IgD-negative memory B cell (primary cell): Measurements from ENCODE around the gene BANP. TPM values are rescaled to one million over a fixed set of nuclear protein-coding genes. Genes with fewer than 3 reads are reported as not detected.
A peak's percentile ranks its signal among the peaks of the same experiment; 100 is the strongest.
"Not testable (repeated sequence)": the region's sequence is repeated elsewhere in the genome, so short reads cannot be mapped to it uniquely, and the experiment has no call there.

ENCODE experiments used
- H3K27ac Mint-ChIP-seq, 3 donors: one replicate each; pipeline ENCODE4 v1.8.0; 2020 to 2022; ENCODE audit warnings: mild to moderate bottlenecking in 3 of 3, mixed read lengths in 3 of 3, moderate library complexity in 1 of 3
- H3K27me3 Mint-ChIP-seq: one replicate; pipeline ENCODE4 v1.8.0; 2021; ENCODE audit warnings: mixed read lengths
- H3K36me3 Mint-ChIP-seq: one replicate; pipeline ENCODE4 v1.8.0; 2020; ENCODE audit warnings: mild to moderate bottlenecking, mixed read lengths
- H3K4me1 Mint-ChIP-seq, 3 donors: one replicate each; pipeline ENCODE4 v1.8.0; 2020 to 2022; ENCODE audit warnings: mixed read lengths in 3 of 3, mild to moderate bottlenecking in 1 of 3
- H3K4me3 Mint-ChIP-seq, 4 donors: one replicate each; pipeline ENCODE4 v1.8.0; 2020 to 2022; ENCODE audit warnings: mild to moderate bottlenecking in 4 of 4, mixed read lengths in 4 of 4, moderate library complexity in 3 of 4
- H3K9me3 Mint-ChIP-seq, 3 donors: one replicate each; pipeline ENCODE4 v1.8.0; 2020 to 2021; ENCODE audit warnings: mixed read lengths in 3 of 3, mild to moderate bottlenecking in 1 of 3
- polyA plus RNA-seq: library from polyadenylated mRNA; unstranded; fragments of 300-500 nt; fragmentation: Illumina TruSeq; gene quantifications from one replicate; pipeline ENCODE4 v1.2.3, GENCODE V29; 2021

Gene BANP
- polyA plus RNA-seq, 1 donor from 2014 or later, result 37.3 TPM

DNA sequence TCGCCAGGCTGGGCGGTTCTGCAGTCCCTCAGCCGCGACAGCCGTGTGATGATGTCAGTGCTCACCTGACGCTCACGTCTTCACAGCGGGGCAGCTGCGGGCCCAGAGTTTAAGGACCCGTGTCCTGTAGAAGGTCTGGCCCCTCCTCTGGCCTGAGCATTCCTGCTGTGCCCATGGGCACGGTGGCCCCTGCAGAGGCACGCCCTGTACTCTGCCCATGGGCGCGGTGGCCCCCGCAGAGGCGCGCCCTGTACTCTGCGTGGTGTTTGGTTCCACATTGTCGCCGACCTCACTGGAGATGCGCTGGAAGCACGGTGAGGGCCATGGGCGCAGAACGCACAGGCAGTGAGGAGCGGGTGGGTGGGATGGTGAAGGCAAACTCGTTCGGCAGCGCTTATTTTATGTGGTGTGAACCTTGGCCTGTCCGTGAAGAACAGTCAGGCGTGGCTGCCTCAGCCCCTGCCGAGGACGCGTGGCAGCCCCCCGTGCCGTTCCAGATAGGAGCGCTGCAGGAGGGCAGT lies 122.0 kb downstream of the BANP start:
- no peaks in the 10 kb centered on the region for H3K9me3 Mint-ChIP-seq
- peaks cover 7% of the 10 kb centered on the region for H3K36me3 Mint-ChIP-seq
- H3K4me3 Mint-ChIP-seq, result no peak overlapping the region
- no peaks in the 10 kb centered on the region for H3K27me3 Mint-ChIP-seq
- H3K27ac Mint-ChIP-seq, result peak overlapping the region in 1 of 3 donors; percentile 66
- H3K4me1 Mint-ChIP-seq, result peaks cover 14 to 16% (median 16%) of the 10 kb centered on the region in 3 donors

DNA sequence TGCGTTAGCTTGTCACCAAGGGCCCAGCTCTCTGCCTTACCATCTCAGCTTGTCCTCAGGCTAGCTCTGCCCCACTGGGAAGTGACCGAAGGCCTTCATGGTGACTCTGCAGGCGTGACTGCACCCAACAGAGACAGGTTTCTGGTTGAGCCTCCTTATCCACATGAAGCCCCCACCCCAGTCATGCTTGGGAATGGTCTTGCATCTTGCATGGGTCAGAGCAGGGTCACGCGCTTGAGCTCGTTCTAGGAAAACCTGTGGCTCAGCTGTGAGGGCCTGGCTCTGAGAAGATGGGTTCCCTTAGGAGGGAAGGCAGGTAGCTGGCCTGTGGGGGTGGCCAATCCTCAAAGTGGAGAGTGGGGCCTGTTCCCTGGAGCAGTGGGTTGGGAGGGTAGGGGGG lies 122.8 kb downstream of the BANP start:
- Mint-ChIP-seq H3K36me3 (peaks cover 11% of the 10 kb centered on the region), H3K4me3 (no peak overlapping the region), H3K9me3 (no peaks in the 10 kb centered on the region), H3K27me3 (no peaks in the 10 kb centered on the region), H3K27ac (peak overlapping the region in 1 of 3 donors; percentile 66), H3K4me1 (peaks cover 12 to 15% (median 14%) of the 10 kb centered on the region in 3 donors)

DNA sequence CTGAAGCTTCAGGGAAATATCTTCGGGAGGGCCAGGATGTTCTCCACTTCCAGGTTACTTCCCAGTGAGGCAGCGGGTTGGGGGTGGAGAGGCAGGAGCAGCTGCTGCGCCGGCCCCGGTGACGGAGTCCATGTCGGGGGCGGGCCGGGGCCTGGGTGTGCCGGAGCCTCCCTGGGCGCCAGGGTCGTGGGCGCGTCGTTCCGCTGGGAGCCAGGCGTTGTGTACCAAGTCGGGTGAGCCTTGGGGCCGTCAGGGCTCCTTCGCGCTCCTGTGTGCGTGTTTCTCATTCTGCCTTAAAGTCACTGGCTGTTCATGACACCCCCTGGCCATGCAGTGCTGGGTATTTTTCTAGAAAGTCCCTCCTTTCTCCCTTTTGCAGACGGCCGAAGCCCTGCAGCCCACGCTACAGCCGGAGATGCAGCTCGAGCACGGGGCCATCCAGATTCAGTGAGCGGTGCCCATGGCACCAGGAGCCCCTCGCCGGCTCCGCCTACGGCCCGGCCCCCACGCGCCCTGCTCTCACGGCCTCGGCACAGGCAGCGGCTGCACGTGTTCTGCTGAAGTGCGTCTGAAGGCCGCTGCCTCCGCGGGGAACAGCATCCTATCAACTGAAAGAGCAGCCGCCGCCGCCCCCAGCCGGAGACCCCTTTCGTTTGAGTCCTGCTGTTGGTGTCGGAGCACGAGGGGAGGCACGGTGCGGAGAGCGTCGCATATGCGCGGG lies 125.1 kb downstream of the BANP start:
- peaks cover 0 to 3% (median 1%) of the 10 kb centered on the region in 3 donors for H3K4me1 Mint-ChIP-seq
- peaks cover 9% of the 10 kb centered on the region for H3K36me3 Mint-ChIP-seq
- no peaks in the 10 kb centered on the region for H3K27me3 Mint-ChIP-seq
- H3K9me3 Mint-ChIP-seq, result no peaks in the 10 kb centered on the region
- H3K4me3 Mint-ChIP-seq, result no peak overlapping the region
- no peak overlapping the region for H3K27ac Mint-ChIP-seq

- H3K36me3 Mint-ChIP-seq, H3K4me3 Mint-ChIP-seq, H3K27ac Mint-ChIP-seq, H3K4me1 Mint-ChIP-seq, H3K27me3 Mint-ChIP-seq, H3K9me3 Mint-ChIP-seq: not testable (repeated sequence)
These were observed 125.7 kb downstream of the BANP start for GRCh38 chr16:88076932-88077320.

- Mint-ChIP-seq H3K4me3 (no peak overlapping the region), H3K36me3 (peaks cover 11% of the 10 kb centered on the region), H3K9me3 (no peaks in the 10 kb centered on the region), H3K4me1 (peaks cover 0 to 3% (median 1%) of the 10 kb centered on the region in 3 donors), H3K27me3 (no peaks in the 10 kb centered on the region), H3K27ac (no peak overlapping the region)
These were observed 126.3 kb downstream of the BANP start for GRCh38 chr16:88077328-88078108.

DNA sequence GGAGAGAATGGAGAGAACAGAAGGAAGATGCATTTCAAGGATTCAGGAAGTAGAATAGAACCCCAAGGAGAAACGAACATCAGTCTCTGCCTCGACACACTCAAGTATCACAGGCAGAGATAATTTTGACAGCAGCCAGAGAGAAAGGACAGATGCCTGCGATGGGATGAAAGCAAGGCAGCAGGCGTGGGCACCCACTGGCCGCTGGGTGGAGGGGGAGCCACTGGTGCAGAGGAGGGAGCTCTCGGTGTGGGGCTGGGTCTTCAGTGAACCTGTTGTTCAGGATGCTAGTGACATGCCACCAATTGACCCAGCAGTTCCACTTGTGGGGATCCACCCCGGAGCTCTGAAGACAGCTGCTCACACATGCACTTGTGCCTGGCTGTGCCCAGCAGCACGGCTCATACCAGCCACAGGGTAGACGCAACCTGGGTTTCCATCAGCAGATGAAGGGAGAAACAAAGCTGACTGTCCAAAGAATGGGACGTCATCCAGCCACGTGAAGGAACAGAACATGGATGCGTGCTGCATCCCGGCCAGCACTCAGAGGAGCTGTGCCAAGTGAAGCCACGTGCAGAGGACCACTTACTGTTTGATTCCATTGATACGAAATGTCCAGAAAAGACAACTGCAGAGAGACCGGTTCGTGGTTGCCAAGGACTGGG lies 127.0 kb downstream of the BANP start:
- H3K27me3 Mint-ChIP-seq, result no peaks in the 10 kb centered on the region
- H3K27ac Mint-ChIP-seq, result no peak overlapping the region
- no peak overlapping the region for H3K4me3 Mint-ChIP-seq
- peaks cover 10% of the 10 kb centered on the region for H3K36me3 Mint-ChIP-seq
- H3K4me1 Mint-ChIP-seq, result peaks cover 0 to 3% (median 1%) of the 10 kb centered on the region in 3 donors
- H3K9me3 Mint-ChIP-seq, result no peaks in the 10 kb centered on the region

DNA sequence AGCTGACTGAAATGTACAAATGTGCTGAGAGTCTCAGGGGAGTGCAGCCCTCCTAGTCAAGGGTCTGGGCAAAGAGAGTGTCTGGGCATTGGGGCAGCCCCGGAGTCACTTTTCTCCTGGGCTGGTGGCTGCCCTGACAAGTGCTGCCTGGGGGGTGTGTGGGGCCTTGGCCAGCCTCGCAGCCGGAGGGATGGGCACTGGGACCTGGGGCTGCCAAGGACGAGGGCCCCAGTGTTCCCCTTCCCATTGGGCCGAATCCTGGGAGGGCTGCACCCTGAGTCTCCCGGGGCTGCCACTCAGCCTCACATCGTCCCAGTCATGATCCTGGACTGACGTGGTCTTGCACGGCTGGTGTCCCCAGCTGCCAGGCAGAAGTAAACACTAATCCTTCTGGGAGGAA lies 132.3 kb downstream of the BANP start:
- H3K4me3 Mint-ChIP-seq, result no peak overlapping the region
- H3K9me3 Mint-ChIP-seq, result no peaks in the 10 kb centered on the region
- H3K4me1 Mint-ChIP-seq, result peaks cover 0 to 3% (median 2%) of the 10 kb centered on the region in 3 donors
- H3K36me3 Mint-ChIP-seq, result peaks cover 10% of the 10 kb centered on the region
- H3K27ac Mint-ChIP-seq, result peak overlapping the region in 1 of 3 donors; percentile 44
- H3K27me3 Mint-ChIP-seq, result no peaks in the 10 kb centered on the region

DNA sequence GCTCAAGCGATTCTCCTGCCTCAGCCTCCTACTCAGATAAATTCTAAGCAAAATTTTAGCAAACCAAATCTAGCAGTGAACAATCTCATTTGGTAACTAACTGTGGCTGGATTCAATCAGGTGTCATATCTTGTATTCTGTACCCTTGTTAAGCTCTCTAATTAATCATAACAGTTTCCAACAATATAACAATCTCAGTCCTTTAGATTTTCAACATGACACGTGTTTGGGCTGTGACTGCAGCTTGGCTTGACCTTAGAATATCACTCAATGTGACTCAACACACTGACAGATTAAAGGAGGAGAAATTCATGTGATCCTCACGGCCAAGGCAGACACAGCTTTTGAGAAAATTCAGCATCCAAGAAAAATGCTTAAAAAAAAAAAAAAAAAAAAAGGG lies 133.6 kb downstream of the BANP start:
- no peak overlapping the region for H3K27ac Mint-ChIP-seq
- peaks cover 9% of the 10 kb centered on the region for H3K36me3 Mint-ChIP-seq
- no peaks in the 10 kb centered on the region for H3K27me3 Mint-ChIP-seq
- H3K4me3 Mint-ChIP-seq, result no peak overlapping the region
- peaks cover 0 to 3% (median 2%) of the 10 kb centered on the region in 3 donors for H3K4me1 Mint-ChIP-seq
- H3K9me3 Mint-ChIP-seq, result no peaks in the 10 kb centered on the region

DNA sequence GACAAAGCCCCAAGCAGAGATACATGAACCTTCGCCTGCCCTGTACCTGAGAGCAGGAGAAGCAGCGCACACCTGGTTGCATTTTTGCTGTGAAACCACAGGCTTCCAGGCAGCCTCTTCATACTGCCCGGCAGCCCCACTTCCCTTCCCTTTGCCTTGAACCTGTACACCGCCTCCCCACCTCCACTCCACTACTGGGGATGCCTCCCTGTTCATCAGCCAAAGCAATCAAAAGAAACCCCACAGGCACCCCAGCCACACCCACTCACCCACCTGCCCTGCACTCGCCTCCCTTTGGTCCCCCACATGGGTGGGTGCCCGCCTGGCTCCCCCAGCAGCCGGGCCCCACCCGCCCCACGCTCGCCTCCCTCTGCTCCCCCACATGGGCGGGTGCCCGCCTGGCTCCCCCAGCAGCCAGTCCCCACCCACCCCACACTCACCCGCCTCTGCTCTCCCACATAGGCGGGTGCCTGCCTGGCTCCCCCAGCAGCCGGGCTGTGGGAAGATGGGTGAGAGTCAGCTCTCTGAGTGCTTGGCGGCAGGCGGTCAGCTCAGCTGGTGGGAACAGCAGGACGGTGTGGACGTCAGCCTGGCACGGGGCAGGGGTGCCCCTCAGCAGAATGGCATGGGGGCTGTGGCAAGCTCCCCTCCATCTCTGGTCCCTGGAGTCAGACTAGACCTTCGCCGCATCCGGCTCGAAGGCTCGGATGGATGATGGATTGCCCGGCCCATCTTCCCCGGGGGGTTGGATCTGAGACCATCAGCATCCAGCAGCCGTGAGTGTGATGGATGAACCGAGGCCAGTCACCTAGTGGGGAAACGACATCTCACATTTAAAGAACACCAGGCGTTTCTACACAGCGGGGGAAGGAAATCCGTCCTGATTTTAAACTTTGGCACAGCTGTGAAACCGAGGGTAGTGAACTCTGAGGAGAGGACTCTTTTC lies 135.6 kb downstream of the BANP start:
- Mint-ChIP-seq H3K27ac (peak overlapping the region in 1 of 3 donors; percentile 82), H3K4me3 (no peak overlapping the region), H3K4me1 (peaks cover 0 to 2% (median 0%) of the 10 kb centered on the region in 3 donors), H3K9me3 (no peaks in the 10 kb centered on the region), H3K36me3 (peaks cover 9% of the 10 kb centered on the region), H3K27me3 (no peaks in the 10 kb centered on the region)

GRCh38 chr16:88087517-88087877 lies 136.3 kb downstream of the BANP start:
- Mint-ChIP-seq H3K4me3 (no peak overlapping the region), H3K36me3 (peaks cover 8% of the 10 kb centered on the region), H3K9me3 (no peaks in the 10 kb centered on the region), H3K27ac (no peak overlapping the region), H3K4me1 (peaks cover 0 to 2% (median 0%) of the 10 kb centered on the region in 3 donors), H3K27me3 (no peaks in the 10 kb centered on the region)

- Mint-ChIP-seq H3K36me3 (peaks cover 6% of the 10 kb centered on the region), H3K4me3 (no peak overlapping the region), H3K9me3 (no peaks in the 10 kb centered on the region)
These were observed 136.9 kb downstream of the BANP start for GRCh38 chr16:88088161-88088581.

DNA sequence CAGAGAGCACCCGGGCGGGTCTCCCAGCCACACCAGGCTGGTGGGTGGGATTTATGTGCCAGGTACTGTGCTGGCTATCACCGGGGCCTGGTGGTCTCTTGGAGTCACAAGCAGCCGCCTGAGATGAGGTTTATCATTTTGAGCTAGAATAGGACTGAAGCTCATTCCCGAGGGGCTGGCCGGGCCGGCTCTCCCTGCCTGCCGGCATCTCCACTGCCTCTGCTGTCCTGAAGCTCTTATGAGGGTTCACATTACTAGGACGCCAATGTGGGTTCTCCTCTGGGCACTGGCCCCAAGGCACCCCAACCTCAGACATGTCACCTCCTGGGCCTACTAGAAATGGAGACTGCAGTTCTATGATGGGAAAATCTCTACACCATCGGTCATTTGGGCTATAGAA lies 137.4 kb downstream of the BANP start:
- H3K27ac Mint-ChIP-seq, H3K4me3 Mint-ChIP-seq, H3K27me3 Mint-ChIP-seq, H3K4me1 Mint-ChIP-seq, H3K9me3 Mint-ChIP-seq, H3K36me3 Mint-ChIP-seq: not testable (repeated sequence)

More at GRCh38 chr16:88088161-88088581, 136.9 kb downstream of the BANP start:
- H3K4me1 Mint-ChIP-seq, result peaks cover 0 to 2% (median 0%) of the 10 kb centered on the region in 3 donors
- no peak overlapping the region for H3K27ac Mint-ChIP-seq
- no peaks in the 10 kb centered on the region for H3K27me3 Mint-ChIP-seq

- not testable (repeated sequence) for H3K4me1 Mint-ChIP-seq, H3K27ac Mint-ChIP-seq, H3K9me3 Mint-ChIP-seq, H3K4me3 Mint-ChIP-seq, H3K36me3 Mint-ChIP-seq, H3K27me3 Mint-ChIP-seq
These were observed 137.8 kb downstream of the BANP start for GRCh38 chr16:88089071-88089470.

DNA sequence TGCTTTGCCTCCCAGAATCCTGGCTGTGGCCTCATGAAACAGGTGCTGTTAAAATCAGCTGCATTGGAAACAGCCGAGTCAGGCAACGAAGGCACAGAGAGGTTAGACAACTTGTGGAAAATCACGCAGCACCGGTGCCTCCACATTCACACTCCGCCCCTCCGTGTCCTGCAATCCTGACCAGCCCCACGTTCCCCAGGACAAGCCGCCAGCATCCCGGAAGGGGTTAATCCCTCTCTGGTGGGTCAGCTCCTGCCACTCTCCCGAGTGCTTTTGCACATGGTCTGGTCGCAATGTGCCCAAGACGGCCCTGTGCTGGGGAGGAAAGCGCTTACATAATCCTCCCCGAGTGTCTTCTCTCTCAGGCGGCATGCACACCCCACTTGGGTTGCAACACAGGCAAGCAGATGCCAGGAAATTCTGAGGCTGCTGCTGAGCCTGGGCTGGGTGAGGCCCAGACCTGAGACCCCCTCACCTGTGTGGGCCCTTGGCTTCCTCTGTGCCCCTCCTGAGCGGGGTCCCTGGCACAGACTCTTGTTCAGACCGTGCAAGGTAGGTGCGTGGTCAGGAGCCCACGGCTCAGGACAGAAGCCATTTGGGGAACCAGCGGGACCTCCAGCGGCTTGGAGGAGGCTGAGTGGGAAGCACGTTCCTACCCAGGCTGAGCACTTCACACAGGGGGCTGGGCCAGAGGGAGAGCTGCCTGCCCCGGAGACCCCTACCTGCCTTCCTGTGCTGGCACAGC lies 138.6 kb downstream of the BANP start:
- H3K27ac Mint-ChIP-seq, H3K4me1 Mint-ChIP-seq, H3K9me3 Mint-ChIP-seq, H3K36me3 Mint-ChIP-seq, H3K4me3 Mint-ChIP-seq, H3K27me3 Mint-ChIP-seq: not testable (repeated sequence)
